Fibroblast of lung (primary cell): ENCODE measurements around the gene PSMD13. TPM values are rescaled to one million over a fixed set of nuclear protein-coding genes. Genes with fewer than 3 reads are reported as not detected.
A peak's percentile ranks its signal among the peaks of the same experiment; 100 is the strongest.

Experiments used
- DNase-seq, 2 donors: peaks; one replicate each; pipeline versions ENCODE4 v3.0.0 to v3.0.0-alpha.2; 2010; ENCODE audit warnings: low read depth in 2 of 2
- H2AFZ ChIP-seq: 2 replicates; pipeline ENCODE4 v1.5.1; 2012; ENCODE audit warnings: low read length, control low read depth, inconsistent platforms
- H3K27ac ChIP-seq: 2 replicates; pipeline ENCODE4 v1.5.1; 2011; ENCODE audit warnings: low read length, control low read depth; ENCODE audit not compliant: insufficient read depth
- H3K27me3 ChIP-seq: 2 replicates; pipeline ENCODE4 v1.5.1; 2011; ENCODE audit warnings: mild to moderate bottlenecking, low read length; ENCODE audit not compliant: control insufficient read depth, insufficient read depth
- H3K36me3 ChIP-seq: 2 replicates; pipeline ENCODE4 v1.5.1; 2011; ENCODE audit warnings: low read length; ENCODE audit not compliant: control insufficient read depth, insufficient read depth
- H3K4me1 ChIP-seq: 2 replicates; pipeline ENCODE4 v1.5.1; 2011; ENCODE audit warnings: low read length; ENCODE audit not compliant: control insufficient read depth, insufficient read depth; ENCODE audit errors: extremely low read depth
- H3K4me2 ChIP-seq: 2 replicates; pipeline ENCODE4 v1.5.1; 2011; ENCODE audit warnings: low read length, control low read depth; ENCODE audit not compliant: insufficient read depth; ENCODE audit errors: extremely low read depth
- H3K4me3 ChIP-seq, 4 experiments: fragments of 200-600 bp in 1 of 4; sonication (generic) in 1 of 4; replicated peaks in 1 of 4; 2 replicates each; pipeline ENCODE4 v1.5.1; 2011 to 2016; ENCODE audit warnings: low read length in 4 of 4, low read depth in 3 of 4, mild to moderate bottlenecking in 3 of 4, control low read depth in 2 of 4, inconsistent platforms in 1 of 4, mixed read lengths in 1 of 4; ENCODE audit not compliant: insufficient read depth in 1 of 4; ENCODE audit errors: control extremely low read depth in 1 of 4
- H3K79me2 ChIP-seq: 2 replicates; pipeline ENCODE4 v1.5.1; 2012; ENCODE audit warnings: mild to moderate bottlenecking, low read length, inconsistent platforms; ENCODE audit not compliant: control insufficient read depth, insufficient read depth
- H3K9ac ChIP-seq: 2 replicates; pipeline ENCODE4 v1.5.1; 2011; ENCODE audit warnings: mild to moderate bottlenecking, low read length, control low read depth; ENCODE audit not compliant: insufficient read depth
- H3K9me3 ChIP-seq: 2 replicates; pipeline ENCODE4 v1.5.1; 2012; ENCODE audit warnings: low read depth, low read length; ENCODE audit not compliant: control insufficient read depth, insufficient read depth
- H4K20me1 ChIP-seq: 2 replicates; pipeline ENCODE4 v1.5.1; 2011; ENCODE audit warnings: low read length; ENCODE audit not compliant: control insufficient read depth, insufficient read depth; ENCODE audit errors: extremely low read depth
- CTCF ChIP-seq, 2 donors: IDR thresholded peaks in 1 of 2; conservative IDR thresholded peaks in 1 of 2; 1 replicate in 1 of 2; 2 replicates in 1 of 2; pipeline ENCODE4 v1.5.1; 2011 to 2012; ENCODE audit warnings: low read length in 2 of 2, control low read depth in 1 of 2, inconsistent platforms in 1 of 2, low read depth in 1 of 2, mild to moderate bottlenecking in 1 of 2
- EZH2 ChIP-seq: IDR thresholded peaks from 2 replicates; pipeline ENCODE4 v1.5.1; 2012; ENCODE audit warnings: low read length, control low read depth, mild to moderate bottlenecking; ENCODE audit errors: missing control alignments
- polyA plus RNA-seq, 2 donors: library from polyadenylated mRNA; depleted of rRNA in 1 of 2; stranded (reverse) in 1 of 2; unstranded in 1 of 2; fragments of >200 nt; gene quantifications; 2 replicates each; pipeline ENCODE4 v1.2.1, GENCODE V29; 2011 to 2012; ENCODE audit warnings: missing spikeins in 1 of 2
- total RNA-seq: library from RNA; depleted of rRNA; stranded (reverse); fragments of >200 nt; gene quantifications from 2 replicates; pipeline ENCODE4 v1.2.1, GENCODE V29; 2014

Gene PSMD13
- total and polyA plus RNA-seq, 2 donors (not counting 1 experiment from before 2014, with no cell fraction given), result 106 to 147 TPM

- no peak for TF ChIP-seq EZH2
- TF ChIP-seq CTCF (conservative IDR thresholded peaks at IDR 0.05 in 1 of 2, IDR thresholded peaks at IDR 0.05 in 1 of 2; ENCODE audit: low read depth in 1 of 2, low read length in 2 of 2), result no peak
- Histone ChIP-seq H3K9me3 (no peaks in the 10 kb centered on the region), H3K4me3 (peak within 1 kb of the TSS; percentile 71 to 96 (median 80)), H3K9ac (peak within 1 kb of the TSS; percentile 97), H3K79me2 (peaks cover 76% of the 10 kb centered on the region), H3K27me3 (no peaks in the 10 kb centered on the region), H3K4me1 (peaks cover 25% of the 10 kb centered on the region), H3K36me3 (peaks cover 41% of the 10 kb centered on the region), H3K27ac (peak within 1 kb of the TSS; percentile 96), H4K20me1 (no peaks in the 10 kb centered on the region), H2AFZ (no peak within 1 kb of the TSS), H3K4me2 (peak within 1 kb of the TSS; percentile 100)
- peak; percentile 99 for DNase-seq
Measured at GRCh38 chr11:207208-207862, 29.4 kb upstream of the PSMD13 start, which contains the start of the genes BET1L and RIC8A. TSS of gene BET1L (minus strand) at chr11:207399. CDS start at chr11:207321, 78 bp downstream. TSS of gene RIC8A (plus strand) at chr11:207708. CDS start at chr11:208855, 1,147 bp downstream.

GRCh38 chr11:207863-208180, 29.0 kb upstream of the PSMD13 start:
- Histone ChIP-seq H3K79me2 (peaks cover 77% of the 10 kb centered on the region), H3K4me2 (peak overlapping the region; percentile 100), H3K36me3 (peaks cover 45% of the 10 kb centered on the region), H3K4me3 (peak overlapping the region; percentile 71 to 96 (median 80)), H3K9ac (peak overlapping the region; percentile 97), H3K9me3 (no peaks in the 10 kb centered on the region), H3K27me3 (no peaks in the 10 kb centered on the region), H3K4me1 (peaks cover 25% of the 10 kb centered on the region), H2AFZ (no peak overlapping the region), H4K20me1 (no peaks in the 10 kb centered on the region), H3K27ac (peak overlapping the region; percentile 96)
- no peak for TF ChIP-seq CTCF (conservative IDR thresholded peaks at IDR 0.05 in 1 of 2, IDR thresholded peaks at IDR 0.05 in 1 of 2; ENCODE audit: low read depth in 1 of 2, low read length in 2 of 2)
- TF ChIP-seq EZH2, result no peak
- DNase-seq, result peak; percentile 57 to 72

- H3K36me3 ChIP-seq, result peaks cover 46% of the 10 kb centered on the region
- DNase-seq, result peak; percentile 64 to 74
- H3K27me3 ChIP-seq, result no peaks in the 10 kb centered on the region
Measured at GRCh38 chr11:208181-208916, 28.4 kb upstream of the PSMD13 start.

More at GRCh38 chr11:208181-208916, 28.4 kb upstream of the PSMD13 start:
- H3K27ac ChIP-seq, result peak overlapping the region; percentile 96
- TF ChIP-seq EZH2 (no peak), CTCF (conservative IDR thresholded peaks at IDR 0.05 in 1 of 2, IDR thresholded peaks at IDR 0.05 in 1 of 2; ENCODE audit: low read depth in 1 of 2, low read length in 2 of 2) (no peak)
- peaks cover 25% of the 10 kb centered on the region for H3K4me1 ChIP-seq
- peak overlapping the region; percentile 71 to 96 (median 80) for H3K4me3 ChIP-seq
- peaks cover 77% of the 10 kb centered on the region for H3K79me2 ChIP-seq
- peak overlapping the region; percentile 97 for H3K9ac ChIP-seq
- H3K4me2 ChIP-seq, result peak overlapping the region; percentile 100
- no peaks in the 10 kb centered on the region for H4K20me1 ChIP-seq
- no peak overlapping the region for H2AFZ ChIP-seq
- H3K9me3 ChIP-seq, result no peaks in the 10 kb centered on the region
